GM12872 (cell line): ENCODE measurements around the gene CTBP2.

Experiments
- CTCF ChIP-seq: IDR thresholded peaks from 3 replicates; pipeline ENCODE4 v1.5.1; 2011; ENCODE audit warnings: low read depth, mild to moderate bottlenecking, low read length, moderate library complexity; ENCODE audit not compliant: insufficient read depth

CTBP2 gene

GRCh38 chr10:125201791-125202622 lies 41.6 kb upstream of the CTBP2 start:
- TF ChIP-seq CTCF, result no peak

GRCh38 chr10:125201108-125201524 lies 40.8 kb upstream of the CTBP2 start:
- TF ChIP-seq CTCF, result no peak

GRCh38 chr10:125200396-125200795 lies 40.0 kb upstream of the CTBP2 start:
- no peak for TF ChIP-seq CTCF

GRCh38 chr10:125199270-125199669 lies 38.9 kb upstream of the CTBP2 start:
- no peak for TF ChIP-seq CTCF

- TF ChIP-seq CTCF, result no peak
Measured at GRCh38 chr10:125194814-125195213, 34.5 kb upstream of the CTBP2 start.

GRCh38 chr10:125193306-125193877 lies 33.0 kb upstream of the CTBP2 start:
- no peak for TF ChIP-seq CTCF

GRCh38 chr10:125192620-125193019 lies 32.3 kb upstream of the CTBP2 start:
- no peak for TF ChIP-seq CTCF
